Breast epithelium (tissue), 3 donors: Measurements from ENCODE around the gene WDR86.

Experiments used
- POLR2A ChIP-seq: fragments of 450-650 bp; IDR thresholded peaks from one replicate; pipeline ENCODE4 v1.6.1; 2016; ENCODE audit warnings: antibody characterized with exemption, mild to moderate bottlenecking, moderate library complexity
- POLR2AphosphoS5 ChIP-seq, 3 donors: sonication (generic); formaldehyde crosslinking; IDR thresholded peaks; one replicate each; pipeline ENCODE4 v1.6.1; 2017; ENCODE audit warnings: antibody characterized with exemption in 3 of 3
- TF ChIP-seq, protein P1 (sequence below), 3 donors: fragments of 450-650 bp; IDR thresholded peaks; one replicate each; pipeline ENCODE4 v1.5.1; 2016 to 2017; ENCODE audit warnings: antibody characterized with exemption in 3 of 3, mild to moderate bottlenecking in 3 of 3, moderate library complexity in 3 of 3

DNA sequence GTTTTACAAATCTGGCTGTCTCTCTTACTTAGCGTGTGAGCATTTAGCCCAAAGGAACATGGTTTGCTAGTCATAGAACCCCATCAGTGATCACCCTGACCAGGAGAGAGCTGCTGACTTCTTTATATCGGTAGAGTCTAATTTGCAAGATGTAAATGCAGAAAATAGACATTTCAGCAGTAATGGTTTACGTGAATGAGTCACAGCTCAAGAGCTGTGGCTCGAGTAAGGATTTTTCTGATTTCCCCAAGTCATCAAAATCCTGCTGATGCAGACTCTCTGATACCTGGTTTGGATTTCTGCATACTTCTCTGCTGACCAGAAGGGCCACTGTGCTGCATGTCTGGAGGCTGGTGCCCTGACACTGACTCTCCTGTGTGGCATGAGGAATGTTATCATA, 42.6 kb downstream of the WDR86 start:
- TF ChIP-seq, protein P1, sequence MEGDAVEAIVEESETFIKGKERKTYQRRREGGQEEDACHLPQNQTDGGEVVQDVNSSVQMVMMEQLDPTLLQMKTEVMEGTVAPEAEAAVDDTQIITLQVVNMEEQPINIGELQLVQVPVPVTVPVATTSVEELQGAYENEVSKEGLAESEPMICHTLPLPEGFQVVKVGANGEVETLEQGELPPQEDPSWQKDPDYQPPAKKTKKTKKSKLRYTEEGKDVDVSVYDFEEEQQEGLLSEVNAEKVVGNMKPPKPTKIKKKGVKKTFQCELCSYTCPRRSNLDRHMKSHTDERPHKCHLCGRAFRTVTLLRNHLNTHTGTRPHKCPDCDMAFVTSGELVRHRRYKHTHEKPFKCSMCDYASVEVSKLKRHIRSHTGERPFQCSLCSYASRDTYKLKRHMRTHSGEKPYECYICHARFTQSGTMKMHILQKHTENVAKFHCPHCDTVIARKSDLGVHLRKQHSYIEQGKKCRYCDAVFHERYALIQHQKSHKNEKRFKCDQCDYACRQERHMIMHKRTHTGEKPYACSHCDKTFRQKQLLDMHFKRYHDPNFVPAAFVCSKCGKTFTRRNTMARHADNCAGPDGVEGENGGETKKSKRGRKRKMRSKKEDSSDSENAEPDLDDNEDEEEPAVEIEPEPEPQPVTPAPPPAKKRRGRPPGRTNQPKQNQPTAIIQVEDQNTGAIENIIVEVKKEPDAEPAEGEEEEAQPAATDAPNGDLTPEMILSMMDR (IDR thresholded peaks at IDR 0.05): no peak
- no peak for TF ChIP-seq POLR2AphosphoS5 (IDR thresholded peaks at IDR 0.05)
- TF ChIP-seq POLR2A: no peak
